Activated B cell treated with CpG ODN at 0.5 μM for 24 hours (primary cell): Measurements from ENCODE around the gene CTNNAL1. TPM values are rescaled to one million over a fixed set of nuclear protein-coding genes. Genes with fewer than 3 reads are reported as not detected.

Source experiments
- ATAC-seq: fragments of 200-7000 bp; cut with Tn5 transposase; one replicate; pipeline ENCODE4 v1.10.0; 2021; ENCODE audit warnings: low read depth, mild to moderate bottlenecking, moderate library complexity
- CTCF ChIA-PET: fragments of 350-600 bp; sonication (Branson Sonifier 250); formaldehyde crosslinking; loops from one replicate; lab custom pipeline; 2021; ENCODE audit warnings: antibody characterized with exemption; lab: Charles Lee
- POLR2A ChIA-PET: fragments of 350-600 bp; sonication (Branson Sonifier 250); formaldehyde crosslinking; loops from one replicate; lab custom pipeline; 2021; ENCODE audit warnings: antibody characterized with exemption; lab: Charles Lee
- DNase-seq: peaks from one replicate; pipeline ENCODE4 v3.0.0; 2022
- H3K27ac Mint-ChIP-seq: one replicate; pipeline ENCODE4 v1.8.0; 2020; ENCODE audit warnings: mixed read lengths
- H3K27me3 Mint-ChIP-seq: one replicate; pipeline ENCODE4 v1.8.0; 2021; ENCODE audit warnings: mixed read lengths
- H3K36me3 Mint-ChIP-seq: one replicate; pipeline ENCODE4 v1.8.0; 2021; ENCODE audit warnings: low read depth, mixed read lengths
- H3K4me1 Mint-ChIP-seq: one replicate; pipeline ENCODE4 v1.8.0; 2021; ENCODE audit warnings: mixed read lengths
- H3K4me3 Mint-ChIP-seq: one replicate; pipeline ENCODE4 v1.8.0; 2020; ENCODE audit warnings: mild to moderate bottlenecking, mixed read lengths
- H3K9me3 Mint-ChIP-seq: one replicate; pipeline ENCODE4 v1.8.0; 2020; ENCODE audit warnings: mixed read lengths
- CTCF ChIP-seq: fragments of 200-600 bp; IDR thresholded peaks from one replicate; pipeline ENCODE4 v1.8.0; 2022; ENCODE audit warnings: antibody characterized with exemption, mild to moderate bottlenecking
- intact Hi-C: fragments of 100-400 bp; cut with micrococcal nuclease; formaldehyde crosslinking; loops from one replicate; pipeline ENCODE4 v1.15.1; 2024
- total RNA-seq: library from RNA; stranded (reverse); gene quantifications from 2 replicates; pipeline ENCODE4 v1.2.3, GENCODE V29; 2022

CTNNAL1 gene
- total RNA-seq, 1 donor from 2014 or later = 1.9 TPM

DNA sequence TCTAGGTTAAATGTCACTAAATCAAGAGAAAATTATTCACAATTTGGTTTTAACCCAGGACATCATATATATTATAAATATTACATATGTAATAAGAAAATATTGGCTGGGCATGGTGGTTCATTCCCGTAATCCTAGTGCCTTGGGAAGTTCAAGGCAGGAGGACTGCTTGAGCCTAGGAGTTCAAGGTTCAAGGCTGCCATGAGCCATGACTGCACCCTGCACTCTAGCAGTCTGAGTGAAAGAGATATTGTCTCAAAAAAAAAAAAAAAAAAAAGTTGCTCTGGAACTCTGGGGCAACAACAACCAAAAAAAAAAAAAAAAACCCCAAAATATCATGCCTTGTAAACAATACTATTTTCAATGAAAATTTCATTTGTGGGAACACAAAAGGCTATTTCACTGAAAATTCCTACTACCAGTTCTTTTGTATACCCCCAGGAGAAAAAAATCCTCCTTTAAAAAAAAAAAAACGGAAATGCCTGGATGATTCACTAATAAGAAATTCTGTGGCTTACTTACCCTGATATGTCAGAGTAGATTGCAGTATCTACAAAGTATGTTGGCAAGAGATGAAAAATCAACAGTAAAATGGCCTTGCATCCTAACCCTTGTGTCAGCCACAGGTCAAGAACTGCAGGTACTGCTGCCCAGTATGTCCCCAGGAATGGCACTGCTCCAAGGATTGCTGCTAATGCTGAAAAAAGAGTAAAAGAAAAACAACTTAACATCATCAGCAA lies 22.6 kb upstream of the CTNNAL1 start:
- TF ChIP-seq CTCF = no peak
- ChIA-PET CTCF (no interaction called here), POLR2A (interaction anchor here (0.6 kb wide), 1 partner anchor 9 kb away, joined by 3 read pairs; no protein-coding TSS in a partner anchor)
- no peak for DNase-seq
- Mint-ChIP-seq H3K9me3 (peaks cover 2% of the 10 kb centered on the region), H3K4me1 (no peaks in the 10 kb centered on the region), H3K27me3 (no peaks in the 10 kb centered on the region), H3K36me3 (peaks cover 74% of the 10 kb centered on the region), H3K4me3 (no peak overlapping the region), H3K27ac (no peak overlapping the region)
- intact Hi-C loops = no loop called here
- no peak for ATAC-seq

DNA sequence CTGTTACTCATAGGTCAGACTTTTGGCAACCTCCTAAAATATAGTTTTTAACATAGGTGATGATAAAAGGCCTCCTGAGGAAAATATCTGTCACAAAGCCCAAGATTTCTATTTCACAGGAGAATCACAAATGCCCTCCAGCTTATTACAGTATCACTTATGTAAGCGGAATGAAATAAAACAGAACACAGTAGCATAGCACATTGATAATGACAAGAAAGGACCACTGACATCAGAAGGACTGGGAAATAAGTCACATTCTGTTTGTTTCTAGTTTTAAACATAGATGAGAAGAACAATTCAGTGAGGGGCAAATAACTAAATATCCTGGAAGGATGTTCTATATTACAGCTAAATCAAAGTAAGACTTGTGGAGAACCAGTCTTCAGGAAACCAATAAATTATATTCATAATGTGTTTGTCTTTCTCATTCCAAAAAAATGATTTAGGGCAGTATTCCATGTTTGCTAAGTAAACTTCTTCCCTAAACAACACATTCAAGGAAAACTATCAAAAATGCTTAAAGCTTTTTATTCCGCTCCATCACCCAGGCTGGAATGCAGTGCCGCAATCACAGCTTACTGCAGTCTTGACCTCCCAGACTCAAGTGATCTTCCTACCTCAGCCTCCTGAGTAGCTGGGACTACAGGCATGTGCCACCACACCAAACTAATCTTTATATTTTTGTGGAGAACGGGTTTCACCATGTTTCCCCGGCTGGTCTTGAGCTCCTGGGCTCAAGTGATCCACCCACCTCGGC lies 20.8 kb upstream of the CTNNAL1 start:
- Mint-ChIP-seq H3K4me1 (no peaks in the 10 kb centered on the region), H3K9me3 (no peaks in the 10 kb centered on the region), H3K27me3 (no peaks in the 10 kb centered on the region), H3K27ac (no peak overlapping the region), H3K36me3 (peaks cover 64% of the 10 kb centered on the region), H3K4me3 (no peak overlapping the region)
- ChIA-PET POLR2A (no interaction called here), CTCF (no interaction called here)
- DNase-seq = no peak
- intact Hi-C loops = no loop called here
- TF ChIP-seq CTCF = no peak
- no peak for ATAC-seq

DNA sequence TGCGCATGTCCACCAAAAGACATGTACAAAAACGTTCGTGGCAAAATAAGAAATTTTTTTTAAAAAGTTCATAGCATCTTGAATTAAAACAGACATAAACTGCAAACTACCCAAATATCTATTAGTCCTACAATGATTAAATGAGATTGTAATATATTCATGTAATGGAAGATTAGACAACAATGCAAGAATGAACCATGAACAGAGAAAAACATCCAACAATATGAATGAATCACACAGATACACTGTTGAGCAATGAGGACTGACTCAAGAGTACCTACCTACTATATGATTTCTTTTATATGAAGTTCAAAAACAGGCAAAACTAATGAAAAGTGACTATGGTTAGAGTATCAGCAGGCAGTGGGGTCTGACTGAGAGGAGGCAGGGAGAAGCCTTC lies 17.9 kb upstream of the CTNNAL1 start:
- Mint-ChIP-seq H3K36me3 (peaks cover 60% of the 10 kb centered on the region), H3K9me3 (no peaks in the 10 kb centered on the region), H3K4me1 (no peaks in the 10 kb centered on the region), H3K4me3 (no peak overlapping the region), H3K27ac (no peak overlapping the region), H3K27me3 (no peaks in the 10 kb centered on the region)
- ATAC-seq = no peak
- no peak for TF ChIP-seq CTCF
- POLR2A ChIA-PET = no interaction called here
- DNase-seq = no peak
- CTCF ChIA-PET = no interaction called here
- intact Hi-C loops = no loop called here

DNA sequence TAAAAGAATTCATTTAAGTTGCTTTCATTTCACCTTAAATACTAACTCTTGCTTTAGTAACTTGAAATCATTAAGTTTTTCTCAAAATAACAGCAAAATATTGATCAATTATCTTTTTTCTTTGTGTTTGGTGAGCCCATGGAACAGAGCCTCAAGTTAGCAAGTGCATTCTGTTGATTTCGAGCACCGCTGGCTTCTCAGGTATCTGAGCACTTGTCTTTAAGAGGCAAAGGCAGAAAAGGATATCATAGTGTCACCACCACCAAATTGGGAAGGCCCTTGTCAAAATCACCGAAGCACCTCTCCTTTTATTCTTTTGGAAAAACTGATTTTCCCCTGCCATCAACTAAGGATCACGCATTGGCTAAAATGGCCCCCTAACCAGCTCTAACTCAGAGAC lies 17.1 kb upstream of the CTNNAL1 start:
- POLR2A ChIA-PET = no interaction called here
- H3K36me3 Mint-ChIP-seq = peaks cover 55% of the 10 kb centered on the region

More for the DNA sequence above, 17.1 kb upstream of the CTNNAL1 start:
- CTCF ChIA-PET = no interaction called here
- DNase-seq (no peak), ATAC-seq (no peak)
- H3K27ac Mint-ChIP-seq = no peak overlapping the region
- H3K27me3 Mint-ChIP-seq = no peaks in the 10 kb centered on the region
- no peak overlapping the region for H3K4me3 Mint-ChIP-seq
- intact Hi-C loops = no loop called here
- TF ChIP-seq CTCF = no peak
- H3K9me3 Mint-ChIP-seq = no peaks in the 10 kb centered on the region
- no peaks in the 10 kb centered on the region for H3K4me1 Mint-ChIP-seq
